ENCODE measurements around the gene ITGA2B.
"Not testable (repeated sequence)": the region's sequence is repeated elsewhere in the genome, so short reads cannot be mapped to it uniquely, and the experiment has no call there.

The ITGA2B gene

DNA sequence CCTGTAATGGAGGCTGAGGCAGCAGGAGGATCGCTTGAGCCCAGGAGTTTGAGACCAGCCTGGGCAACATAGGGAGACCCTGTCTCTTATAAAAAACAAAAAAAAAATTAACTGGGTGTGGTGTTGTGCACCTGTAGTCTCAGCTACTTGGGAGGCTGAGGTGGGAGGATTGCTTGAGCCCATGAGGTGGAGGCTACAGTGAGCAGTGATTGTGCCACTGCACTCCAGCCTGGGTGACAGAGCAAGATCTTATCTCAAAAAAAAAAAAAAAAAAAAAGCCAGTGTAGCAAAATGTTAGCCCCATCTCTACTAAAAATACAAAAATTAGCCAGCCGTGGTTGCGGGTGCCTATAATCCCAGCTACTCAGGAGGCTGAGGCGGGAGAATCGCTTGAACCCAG lies 59.2 kb downstream of the ITGA2B start:
- DNase-seq (ENCODE audit: low spot score): not testable (repeated sequence)

DNA sequence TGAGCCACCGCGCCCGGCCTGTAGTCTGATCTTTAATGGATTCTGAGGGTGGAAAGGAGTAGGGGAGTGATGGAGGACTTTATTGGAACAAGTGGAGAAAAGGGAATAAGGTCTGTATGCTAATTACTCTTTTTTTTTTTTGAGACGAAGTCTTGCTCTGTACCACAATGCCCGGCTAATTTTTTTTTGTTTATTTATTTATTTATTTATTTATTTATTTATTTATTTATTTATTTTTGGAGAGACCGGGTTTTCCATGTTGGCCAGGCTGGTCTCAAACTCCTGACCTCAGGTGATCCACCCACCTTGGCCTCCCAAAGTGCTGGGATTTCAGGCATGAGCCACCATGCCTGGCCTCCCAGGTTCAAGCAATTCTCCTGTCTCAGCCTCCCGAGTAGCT lies 59.9 kb downstream of the ITGA2B start:
- not testable (repeated sequence) for DNase-seq (ENCODE audit: low spot score)

DNA sequence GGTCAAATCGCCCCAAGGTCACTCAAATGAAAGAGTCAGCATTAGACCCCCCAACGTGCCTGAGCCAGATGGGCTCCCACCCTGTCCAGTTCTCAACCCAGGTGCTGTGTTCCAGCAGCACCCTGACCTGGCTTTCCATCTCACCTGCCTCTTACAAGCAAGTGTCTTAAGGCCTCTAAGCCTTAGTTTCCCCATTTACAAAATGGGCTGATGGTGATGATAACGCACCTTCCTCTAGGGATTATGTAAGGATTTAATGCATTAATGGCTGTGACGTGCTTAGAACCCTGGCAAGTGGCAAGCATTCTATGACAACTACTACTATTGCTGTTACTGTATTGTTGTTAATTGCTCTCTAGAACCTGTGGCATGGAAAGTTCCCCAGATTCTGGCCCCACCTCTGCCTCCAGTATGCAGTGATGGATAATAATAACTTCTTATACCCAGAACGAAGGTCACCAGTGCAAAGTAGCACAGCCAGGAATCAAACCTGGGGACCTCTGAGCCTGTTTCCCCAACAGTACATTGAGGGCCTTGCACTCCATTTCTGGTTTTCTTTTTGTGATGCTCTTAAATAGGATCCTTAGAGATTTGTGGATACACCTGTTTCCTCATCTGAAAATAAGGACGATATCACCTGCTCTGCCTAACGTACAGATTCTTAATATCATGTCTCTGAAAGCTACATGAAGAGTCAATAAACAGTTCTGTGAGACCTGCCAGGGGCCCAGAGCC lies 61.6 kb downstream of the ITGA2B start:
- DNase-seq (ENCODE audit: low spot score): no peak

DNA sequence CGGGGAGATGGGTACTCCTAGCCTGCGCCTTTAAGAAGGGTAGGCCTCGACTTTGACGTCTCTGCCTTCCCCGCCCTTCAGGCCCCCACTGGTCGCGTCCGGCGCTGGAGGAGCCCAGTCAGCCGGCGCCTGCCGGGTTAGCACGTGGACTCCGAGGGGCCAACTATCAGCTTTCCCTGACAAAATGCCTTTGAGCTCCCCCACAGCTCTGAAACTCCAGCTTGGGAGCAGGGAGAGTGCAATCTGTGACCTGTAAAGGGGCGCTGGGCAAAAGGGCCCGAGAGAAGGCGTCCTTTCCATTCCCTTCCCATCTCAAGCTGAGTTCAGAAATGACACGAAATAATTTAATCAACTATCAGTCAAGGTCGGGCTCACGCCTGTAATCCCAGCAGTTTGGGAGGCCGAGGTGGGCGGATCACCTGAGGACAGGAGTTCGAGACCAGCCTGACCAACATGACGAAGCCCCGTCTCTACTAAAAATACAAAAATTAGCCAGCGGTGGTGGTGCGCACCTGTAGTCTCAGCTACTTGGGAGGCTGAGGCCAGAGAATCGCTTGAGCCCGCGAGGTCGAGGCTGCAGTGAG lies 62.5 kb downstream of the ITGA2B start:
- DNase-seq (ENCODE audit: low spot score): peak; percentile 96

DNA sequence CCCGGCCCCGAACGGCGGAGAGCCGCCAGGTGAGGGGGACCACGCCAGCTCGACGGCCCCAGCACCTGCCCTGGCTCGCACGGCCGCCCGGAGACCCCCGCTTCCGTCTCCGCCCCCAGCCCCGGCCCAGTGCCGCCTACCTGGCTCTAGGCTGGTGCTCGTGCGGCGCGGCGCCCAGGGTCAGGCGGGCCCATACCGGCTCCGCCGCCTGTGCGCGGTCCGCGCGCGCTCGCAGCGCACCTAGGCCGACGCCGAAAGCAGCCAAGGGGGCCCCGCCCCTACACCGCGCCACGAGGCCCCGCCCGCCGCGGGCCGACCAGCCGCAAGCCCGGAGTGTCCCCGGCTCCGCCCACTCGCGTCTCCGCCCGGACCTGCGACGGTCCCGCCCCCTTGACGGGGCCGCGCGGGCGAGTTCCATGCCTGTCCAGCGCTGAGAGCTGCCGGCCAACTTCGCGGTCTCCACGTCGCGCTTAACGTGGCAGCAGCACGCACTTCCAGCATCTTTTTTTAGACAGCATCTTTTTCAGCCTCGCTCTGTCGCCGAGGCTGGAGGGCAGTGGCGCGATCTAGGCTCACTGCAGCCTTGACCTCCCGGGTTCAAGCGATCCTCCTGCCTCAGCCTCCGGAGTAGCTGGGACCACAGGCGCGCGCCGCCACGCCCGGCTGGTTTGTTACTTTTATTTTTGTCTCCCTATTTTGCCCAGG lies 64.7 kb downstream of the ITGA2B start, which contains the start of gene SLC25A39:
Gene SLC25A39, minus strand, starts transcription at position 253 of the 705 bp plus-strand sequence. CDS start 1,261 bp downstream, outside the sequence.
- peak; percentile 91 for DNase-seq (ENCODE audit: low spot score)

DNA sequence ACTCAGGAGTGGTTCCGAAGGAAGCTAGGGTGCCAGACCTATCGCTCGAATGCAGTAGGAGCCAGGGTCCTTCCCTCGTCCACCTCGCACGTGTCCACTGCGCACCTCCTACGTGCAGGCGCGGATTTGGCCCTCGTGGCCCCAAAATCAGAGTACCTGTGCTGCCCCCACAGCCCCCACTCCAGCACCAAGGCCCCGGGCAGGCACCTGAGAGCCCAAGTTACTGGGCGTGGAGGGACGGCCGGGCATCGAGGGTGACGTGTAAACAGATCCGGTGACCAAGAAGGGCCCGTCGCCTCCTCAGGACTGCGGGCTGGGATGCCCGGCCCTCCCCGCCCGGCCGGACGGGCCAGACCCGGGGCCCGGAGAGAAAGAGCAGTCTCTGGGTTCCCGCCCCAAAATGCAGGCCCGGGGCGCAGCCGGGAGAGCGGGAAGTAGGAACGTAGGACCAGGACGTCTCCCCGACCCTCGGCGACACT lies 65.3 kb downstream of the ITGA2B start:
- DNase-seq (ENCODE audit: low spot score): no peak

DNA sequence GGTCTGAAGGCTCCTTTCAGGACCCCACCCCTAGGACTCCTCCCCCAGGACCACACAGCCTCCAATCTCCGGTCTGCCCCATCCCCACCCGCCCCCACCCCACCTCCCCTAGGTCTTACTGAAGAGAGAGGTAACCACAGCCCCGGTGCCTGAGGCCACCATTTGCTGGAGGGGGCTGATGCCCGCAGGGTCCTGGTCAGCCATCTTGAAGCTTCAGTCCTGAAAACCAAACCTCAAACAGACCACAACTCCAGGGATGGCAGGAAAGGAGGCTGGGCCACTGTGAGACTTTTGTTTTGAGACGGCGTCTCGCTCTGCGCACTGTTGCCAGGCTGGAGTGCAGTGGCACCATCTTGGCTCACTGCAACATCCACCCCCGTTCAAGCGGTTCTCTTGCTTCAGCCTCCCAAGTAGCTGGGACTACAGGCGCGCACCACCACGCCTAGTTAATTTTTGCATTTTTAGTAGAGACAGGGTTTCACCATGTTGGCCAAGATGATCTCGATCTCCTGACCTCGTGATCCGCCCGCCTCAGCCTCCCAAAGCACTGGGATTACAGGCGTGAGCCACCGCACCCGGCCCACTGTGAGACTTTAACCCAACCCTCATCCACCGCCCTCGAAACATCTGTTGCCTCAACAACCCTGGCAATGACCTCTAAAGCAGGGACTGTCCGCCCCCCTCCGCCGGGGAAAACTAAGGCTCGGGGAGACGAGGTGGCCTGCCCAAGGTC lies 65.9 kb downstream of the ITGA2B start:
- no peak for DNase-seq (ENCODE audit: low spot score)

DNA sequence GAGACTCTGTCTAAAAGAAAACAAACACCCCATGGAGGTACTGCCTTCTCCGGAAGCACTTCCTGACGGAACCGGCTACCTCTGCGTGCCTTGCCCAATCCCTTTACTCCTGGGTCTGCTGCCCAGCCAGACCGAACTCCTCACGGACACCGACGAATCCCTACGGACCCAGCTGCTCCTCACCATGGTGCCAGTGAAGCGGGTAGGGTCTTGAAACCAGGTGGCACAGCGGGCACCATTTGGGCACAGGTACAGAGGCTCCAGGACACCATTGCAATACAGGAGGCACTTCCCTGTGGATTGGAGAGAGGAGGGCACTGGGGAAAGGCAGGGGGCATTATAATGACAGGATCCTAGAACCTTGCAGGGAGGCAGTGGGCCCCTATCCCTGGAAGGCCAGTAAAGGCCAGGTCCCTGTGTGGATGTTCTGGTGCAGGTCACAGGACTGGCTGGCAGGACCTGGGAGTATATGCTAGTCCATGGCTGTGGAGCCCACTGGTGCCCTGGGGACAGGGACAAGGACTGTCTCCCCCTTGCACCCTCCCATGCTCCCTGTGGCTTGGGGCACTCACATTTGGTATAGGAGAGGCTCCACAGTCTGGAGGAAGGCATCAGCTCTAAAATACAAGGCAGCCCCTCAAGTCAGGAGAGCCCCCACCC lies 67.1 kb downstream of the ITGA2B start:
- no peak for DNase-seq (ENCODE audit: low spot score)

Data from kidney capillary endothelial cell (primary cell).